ENCODE measurements around the gene SLFN14.
"Not testable (repeated sequence)": the region's sequence is repeated elsewhere in the genome, so short reads cannot be mapped to it uniquely, and the experiment has no call there.

SLFN14 gene

DNA sequence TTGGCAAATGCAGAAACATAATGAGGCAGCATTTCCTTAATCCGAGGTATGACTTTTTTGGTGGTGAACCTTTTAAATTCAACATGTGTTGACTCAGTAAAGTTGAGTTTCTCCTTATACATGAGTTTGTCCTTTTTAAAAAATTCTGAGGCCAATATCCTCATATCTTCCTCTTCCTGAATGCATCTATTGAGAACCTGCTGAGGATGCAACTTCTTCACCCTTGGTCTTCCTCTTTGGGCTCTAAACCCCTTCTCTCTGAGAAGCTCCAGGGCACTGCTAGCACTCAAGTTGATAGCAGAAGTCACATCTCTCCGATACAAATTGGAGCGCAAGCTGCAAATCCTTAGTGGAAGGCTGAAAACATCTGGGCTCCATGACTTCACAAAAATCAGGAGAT is 3.3 kb downstream of the SLFN14 start:
- no peak for DNase-seq

DNA sequence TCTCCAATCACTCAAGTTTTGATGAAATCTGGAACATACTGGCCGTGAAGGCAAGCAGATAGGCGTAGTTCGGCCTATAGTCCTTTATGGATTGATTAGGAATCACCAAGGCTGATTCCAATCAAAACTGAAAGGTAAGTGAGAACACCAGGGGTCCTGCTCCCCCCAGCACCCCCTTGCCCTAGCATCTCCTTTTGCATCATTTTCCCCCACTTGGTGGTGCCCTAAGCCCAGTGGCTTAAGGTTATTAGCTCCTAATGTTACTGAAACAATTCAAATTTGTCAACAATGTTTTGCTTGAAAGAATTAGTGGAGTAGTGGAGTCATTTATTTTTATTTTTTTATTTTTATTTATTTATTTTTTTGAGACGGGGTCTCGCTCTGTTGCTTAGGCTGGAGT is 4.9 kb downstream of the SLFN14 start:
- DNase-seq = peak; percentile 63

DNA sequence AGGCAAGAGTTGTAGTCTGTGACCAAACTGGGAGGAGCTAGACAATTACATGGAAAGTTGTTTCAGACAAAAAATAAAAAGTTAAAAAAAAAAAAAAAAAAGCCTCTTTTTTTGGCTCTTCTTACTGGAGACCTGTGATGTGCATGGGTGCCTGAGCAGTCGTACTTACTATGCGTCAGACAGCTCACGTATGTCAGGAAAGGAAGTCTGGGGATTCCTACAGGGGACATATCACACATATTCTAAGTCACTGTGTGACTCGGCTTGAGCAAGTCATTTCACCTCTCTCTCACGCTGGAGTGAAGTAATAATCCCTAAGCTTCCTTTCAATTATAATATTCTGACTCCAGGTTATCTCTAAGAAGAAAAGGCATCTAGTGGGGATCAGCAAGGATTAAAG is 6.0 kb downstream of the SLFN14 start:
- DNase-seq = no peak

DNA sequence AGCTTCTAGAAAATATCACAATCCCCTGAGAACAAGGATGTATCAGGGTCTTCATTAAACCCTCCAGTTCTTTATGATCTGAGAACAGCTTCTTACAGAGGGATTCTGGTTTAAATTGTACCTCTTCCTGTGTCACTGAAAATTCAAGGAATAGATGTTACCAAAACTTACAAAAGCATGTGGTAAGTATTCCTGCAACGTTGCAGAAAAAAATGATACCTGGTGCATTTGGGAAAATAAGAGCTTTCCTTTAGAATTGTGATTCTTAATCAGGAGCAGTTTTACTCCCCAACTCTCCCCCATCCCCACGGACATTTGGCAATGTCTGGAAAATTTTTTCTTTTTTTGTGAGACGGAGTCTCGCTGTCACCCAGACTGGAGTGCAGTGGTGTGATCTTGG is 7.3 kb downstream of the SLFN14 start:
- DNase-seq = no peak

DNA sequence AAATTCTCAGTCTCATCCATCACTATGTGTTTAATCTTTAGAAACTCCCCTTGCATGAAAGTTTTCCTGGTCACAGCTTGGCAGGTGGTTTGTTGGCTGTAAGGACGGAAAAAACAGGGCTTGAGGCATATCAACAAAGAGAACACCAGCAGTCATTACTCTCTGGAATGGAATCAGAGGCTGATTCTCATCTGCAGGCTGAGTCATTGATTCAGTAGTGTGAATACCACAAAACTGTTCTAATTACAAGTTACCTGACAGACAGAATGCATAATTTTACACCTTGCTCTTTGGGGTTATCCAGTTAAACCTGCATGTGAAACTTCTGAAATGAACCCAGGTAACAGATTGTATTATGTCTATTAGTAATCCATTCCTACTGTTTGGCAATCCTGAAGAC is 11.6 kb downstream of the SLFN14 start:
- DNase-seq = no peak

DNA sequence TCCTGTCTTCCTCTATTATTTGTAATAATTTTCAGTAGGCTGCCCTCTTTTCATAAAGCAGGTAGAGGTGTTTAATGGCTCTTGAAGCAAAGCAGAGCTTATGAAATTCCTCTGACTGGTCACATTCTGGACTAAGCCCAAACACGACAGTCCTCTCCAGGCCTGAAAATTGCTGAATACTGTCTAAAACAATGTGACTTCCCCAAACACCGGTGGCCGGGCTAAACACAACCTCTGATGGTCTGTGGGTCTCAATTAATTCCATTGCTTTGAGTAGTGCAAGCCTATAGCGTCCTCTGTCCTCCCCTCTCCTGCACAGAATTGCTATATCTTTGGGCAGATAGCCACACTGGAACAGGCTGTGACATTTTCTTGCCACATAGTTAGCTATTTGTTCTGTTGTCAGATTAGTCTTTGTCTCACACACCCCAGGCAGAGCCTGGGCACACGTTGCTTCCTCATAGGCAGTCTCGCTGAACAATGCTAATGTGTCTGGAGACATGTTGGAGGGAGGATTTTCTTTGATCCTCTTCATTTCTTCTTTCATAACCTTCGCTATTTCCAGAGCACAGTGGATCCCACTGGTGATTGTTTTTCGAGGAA is 12.3 kb downstream of the SLFN14 start:
- no peak for DNase-seq

DNA sequence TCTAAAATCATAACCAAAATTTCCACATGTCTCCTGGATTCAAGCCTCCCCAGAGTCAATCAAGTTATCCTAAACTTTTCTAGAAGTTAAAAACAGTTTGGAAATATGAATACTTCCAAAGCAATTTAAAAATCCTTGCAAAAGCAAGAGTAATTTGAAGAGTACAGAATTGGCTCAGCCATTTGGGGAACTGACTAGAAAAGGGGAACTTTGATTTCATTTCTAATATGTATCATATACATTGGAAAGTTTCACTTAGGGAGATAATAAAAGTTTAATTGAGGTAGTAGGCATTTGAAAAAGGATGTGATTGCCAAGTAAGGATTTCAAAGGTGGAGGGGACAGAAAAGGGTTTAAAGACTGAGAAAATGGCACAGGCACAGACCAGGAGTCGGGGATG is 14.1 kb downstream of the SLFN14 start:
- DNase-seq = no peak

DNA sequence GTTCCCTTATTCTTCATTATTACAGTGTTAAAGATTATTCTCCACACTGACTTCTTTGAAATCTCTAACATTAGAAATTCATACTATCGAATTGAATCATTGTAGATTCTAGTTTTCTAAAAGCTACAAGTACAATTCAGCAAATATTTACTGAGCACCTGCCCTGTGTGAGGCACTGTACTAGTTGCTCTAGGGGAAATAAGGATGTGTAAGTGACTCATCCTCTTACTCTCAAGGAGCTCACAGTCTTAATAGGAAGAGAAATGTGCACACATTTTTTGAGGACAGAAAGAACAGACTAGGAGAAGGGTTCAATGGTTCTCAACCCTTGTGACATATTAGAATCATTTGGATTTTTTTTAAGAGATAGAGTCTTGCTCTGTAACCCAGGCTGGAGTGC is 15.5 kb downstream of the SLFN14 start:
- no peak for DNase-seq

DNA sequence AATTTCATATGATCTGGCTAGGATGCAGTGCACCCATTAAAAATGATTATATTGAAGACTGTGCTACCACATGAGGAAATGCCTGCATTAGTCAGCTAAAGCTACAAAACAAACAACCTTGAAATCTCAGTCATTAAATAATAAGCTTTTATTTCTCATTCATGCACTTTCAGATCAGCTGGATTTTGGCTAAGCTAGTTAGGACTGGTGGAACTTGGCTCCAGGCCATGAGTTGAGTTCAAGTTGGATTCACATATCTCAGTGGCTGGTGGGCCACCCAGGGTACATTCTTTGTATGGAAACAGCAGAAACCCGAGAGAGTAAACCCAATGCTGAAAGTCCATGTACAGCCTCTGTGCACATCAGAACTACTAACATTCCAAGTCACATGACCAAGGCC is 16.8 kb downstream of the SLFN14 start:
- DNase-seq = no peak

DNA sequence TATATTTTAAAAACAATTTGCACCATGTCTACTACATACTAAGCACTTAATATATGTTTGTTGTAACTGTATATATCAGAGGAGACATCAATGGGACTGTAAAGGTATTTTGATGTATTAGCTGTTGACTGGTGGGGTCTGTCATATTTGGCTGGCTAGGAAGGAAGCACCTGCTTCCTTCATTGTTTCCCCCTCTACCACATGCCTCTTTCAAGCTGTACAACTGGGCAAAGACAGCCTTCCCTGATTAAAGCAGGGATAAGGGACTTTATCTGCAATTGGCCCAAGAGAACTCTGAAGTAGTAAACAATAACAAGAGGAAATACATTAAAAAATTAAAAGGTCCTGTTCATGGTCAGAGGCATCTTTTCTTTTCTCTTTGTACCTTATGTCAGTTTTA is 17.6 kb downstream of the SLFN14 start:
- DNase-seq = no peak

DNA sequence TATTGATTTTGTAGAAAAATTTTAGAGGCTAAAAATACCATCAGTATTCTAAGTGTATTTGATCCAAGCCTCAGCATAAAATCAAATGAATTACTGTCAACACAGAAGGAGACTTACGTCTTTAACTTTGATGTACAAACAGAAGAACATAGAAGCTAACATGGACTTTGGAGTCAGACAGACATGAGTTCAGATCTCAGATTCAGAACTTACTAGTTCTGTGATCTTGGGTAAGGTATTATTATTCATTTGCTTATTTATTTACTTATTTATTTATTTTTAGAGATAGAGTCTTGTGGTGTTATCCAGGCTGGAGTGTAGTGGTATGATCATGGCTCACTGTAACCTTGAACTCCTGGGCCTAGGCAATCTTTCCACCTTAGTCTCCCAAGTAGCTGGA is 19.2 kb downstream of the SLFN14 start:
- DNase-seq = no peak

DNA sequence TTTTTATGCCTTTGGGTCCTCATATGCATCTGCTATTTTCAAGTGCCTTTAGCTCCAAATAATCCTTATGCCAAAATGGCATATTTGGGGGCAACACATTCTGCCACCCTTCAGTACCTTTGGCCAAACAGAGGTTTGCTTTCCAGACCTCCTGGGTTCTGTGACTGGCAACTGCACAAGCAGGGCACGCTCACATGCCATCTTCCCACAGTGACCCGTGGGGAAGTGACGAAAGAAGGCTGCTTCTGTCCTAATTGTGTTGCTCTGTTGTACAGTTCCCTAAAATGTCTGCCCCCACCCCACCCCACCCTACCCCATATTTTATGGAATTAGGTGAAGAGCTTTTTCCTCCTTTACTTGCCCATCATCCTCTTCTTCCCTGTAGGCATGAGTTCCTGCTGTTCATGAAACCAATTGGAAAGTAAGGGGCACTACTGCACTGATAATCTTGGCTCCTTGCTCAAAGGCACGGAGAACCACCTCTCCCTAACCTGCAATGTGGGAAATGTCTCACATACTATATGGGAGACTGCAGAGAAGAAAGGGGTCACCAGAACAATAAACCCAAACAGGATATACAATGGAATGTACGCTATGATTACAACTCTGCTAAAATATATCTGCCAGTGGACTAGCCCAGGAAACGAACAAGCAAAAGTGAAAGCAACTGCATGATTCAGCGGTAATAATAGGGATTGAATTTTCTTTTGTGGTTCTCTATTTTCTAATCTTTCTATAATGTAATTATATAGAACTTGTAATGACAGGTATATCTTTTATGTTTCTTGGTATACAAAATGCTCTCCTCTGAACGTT is 19.8 kb downstream of the SLFN14 start:
- DNase-seq = peak; percentile 76

DNA sequence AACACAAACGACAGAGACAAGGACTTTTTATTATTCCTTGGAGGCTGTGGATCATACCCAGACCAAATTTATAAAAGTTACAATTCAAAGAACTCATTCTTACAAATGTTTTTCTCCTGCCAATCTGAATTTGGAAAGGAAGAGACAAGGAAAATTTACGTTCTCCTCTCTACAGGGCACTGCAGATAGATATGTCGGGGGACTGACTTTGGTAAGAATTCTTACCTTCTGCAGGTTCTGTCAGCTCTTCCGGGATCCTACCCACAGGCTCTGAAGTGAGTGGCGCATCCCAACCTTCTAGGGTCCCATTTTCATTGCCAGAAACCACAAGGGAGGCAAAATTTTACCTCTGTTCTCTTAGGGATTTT is 21.0 kb downstream of the SLFN14 start:
- DNase-seq = no peak

DNA sequence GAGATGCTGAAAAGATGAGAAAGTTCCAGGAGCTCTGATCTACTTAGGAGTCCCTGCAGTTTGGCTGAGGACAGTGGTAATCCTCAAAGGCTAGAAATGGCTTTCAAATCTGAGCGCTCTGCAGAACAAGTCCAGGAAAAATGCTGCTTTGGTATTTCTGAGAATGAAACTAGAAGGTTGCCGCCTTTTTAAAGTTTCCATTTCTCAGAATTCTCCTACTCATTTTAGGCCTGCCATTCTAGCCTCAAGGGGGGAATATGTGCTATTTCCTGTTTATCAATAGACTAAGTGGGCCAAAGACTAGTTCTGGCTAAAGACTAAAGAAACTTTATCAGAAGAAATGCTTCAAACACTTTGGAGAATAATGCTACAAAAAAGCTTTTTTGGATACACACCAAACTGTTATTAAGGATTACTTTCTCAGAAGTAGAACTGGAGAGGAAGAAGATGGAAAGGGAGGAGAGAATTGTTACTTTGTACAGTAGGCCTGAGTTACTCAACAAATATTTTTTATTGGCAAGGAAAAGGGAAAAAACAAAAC is 22.9 kb downstream of the SLFN14 start, which contains the start of gene SLFN12L:
SLFN12L (minus strand) TSS at position 78 of the 541 bp plus-strand sequence. CDS start 15,314 bp downstream, outside the sequence.
- DNase-seq = peak; percentile 61

DNA sequence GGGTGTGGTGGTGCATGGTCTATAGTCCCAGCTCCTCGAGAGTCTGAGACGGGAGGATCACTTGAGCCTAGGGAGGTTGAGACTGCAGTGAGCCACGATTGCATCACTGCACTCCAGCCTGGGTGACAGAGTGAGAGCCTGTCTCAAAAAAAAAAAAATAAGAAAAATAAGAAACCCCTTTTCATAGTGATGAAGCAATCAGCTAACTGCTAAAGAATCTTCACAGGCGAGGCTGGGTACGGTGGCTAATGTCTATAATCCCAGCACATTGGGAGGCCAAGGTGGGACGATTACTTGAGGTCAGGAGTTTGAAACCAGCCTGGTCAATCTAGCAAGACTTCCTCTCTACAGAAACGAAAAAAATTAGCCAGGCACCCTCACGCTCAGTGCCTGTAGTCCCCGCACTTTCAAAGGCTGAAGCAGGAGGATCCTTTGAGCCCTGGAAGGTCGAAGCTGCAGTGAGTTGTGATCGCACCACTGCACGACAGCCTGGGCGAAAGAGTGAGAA is 23.9 kb downstream of the SLFN14 start:
- DNase-seq = no peak

DNA sequence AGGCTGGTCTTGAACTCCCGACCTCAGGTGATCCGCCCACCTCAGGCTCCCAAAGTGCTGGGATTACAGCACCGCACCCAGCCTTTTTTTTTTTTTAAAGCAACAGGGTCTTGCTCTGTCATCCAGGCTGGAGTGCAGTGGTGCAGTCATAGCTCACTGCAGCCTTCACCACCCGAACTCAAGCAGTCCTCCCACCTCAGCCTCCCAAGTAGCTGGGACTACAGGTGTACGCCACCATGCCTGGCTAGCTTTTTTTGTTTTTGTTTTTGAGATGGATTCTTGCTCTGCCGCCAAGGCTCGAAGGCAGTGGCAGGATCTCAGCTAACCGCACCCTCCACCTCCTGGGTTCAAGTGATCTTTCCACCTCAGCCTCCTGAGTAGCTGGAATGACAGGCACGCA is 25.2 kb downstream of the SLFN14 start:
- not testable (repeated sequence) for DNase-seq

DNA sequence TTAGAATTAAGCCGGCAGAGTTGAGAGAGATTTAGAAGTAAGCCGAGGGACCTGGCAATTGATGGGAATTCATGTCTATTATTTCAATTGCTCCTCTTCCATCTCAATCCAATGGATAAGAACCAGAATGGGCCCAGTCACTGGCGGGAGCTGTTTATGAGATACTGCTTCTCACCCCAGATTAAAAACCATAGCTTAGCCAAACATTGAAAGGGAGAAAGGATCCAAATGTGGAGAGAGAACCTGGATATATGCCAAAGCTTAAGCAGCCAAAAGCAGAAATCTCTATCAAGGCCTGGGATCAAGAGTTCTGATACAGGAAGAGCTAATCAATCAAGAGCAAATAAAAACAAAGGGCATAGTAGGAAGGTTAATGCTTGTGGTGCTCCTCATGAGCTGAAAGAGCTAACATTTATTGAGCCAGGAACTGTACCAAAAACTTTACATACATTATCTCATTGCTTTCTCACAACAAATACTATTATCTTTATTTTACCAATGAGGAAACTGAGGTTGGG is 26.0 kb downstream of the SLFN14 start:
- DNase-seq = no peak

DNA sequence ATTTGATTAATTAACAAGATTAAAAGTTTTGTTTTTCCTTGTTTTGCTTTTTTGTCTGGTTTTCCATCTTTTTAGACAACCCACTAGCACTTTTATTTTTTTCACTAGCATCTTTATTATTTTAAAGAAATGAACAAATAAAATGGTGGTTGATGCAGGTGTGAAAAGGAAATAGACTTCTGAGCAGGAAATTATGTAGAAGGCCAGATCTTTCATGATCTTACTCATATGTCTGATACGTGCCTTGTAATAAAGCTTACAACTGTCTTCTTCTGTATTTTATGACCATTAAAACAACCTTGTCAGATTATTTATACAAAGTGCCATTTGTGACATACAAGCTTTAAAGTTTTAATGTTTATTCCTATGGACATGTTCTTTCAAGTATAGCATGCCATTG is 29.5 kb downstream of the SLFN14 start:
- DNase-seq = no peak

DNA sequence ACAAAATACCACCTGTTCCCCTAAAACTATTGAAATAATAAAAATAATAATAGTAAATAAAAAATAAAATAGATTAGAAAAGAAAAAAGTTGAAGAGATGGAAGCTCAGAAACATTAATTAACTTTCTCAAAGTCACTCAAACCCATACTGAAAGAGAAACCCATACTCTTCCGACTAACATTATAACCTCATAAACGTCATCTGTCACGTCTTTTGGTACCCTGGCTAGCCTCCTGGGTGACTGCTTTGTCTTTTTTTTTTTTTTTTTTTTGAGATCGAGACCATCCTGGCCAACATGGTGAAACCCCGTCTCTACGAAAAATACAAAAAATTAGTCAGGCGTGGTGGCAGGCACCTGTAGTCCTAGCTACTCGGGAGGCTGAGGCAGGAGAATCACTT is 30.8 kb downstream of the SLFN14 start:
- no peak for DNase-seq

DNA sequence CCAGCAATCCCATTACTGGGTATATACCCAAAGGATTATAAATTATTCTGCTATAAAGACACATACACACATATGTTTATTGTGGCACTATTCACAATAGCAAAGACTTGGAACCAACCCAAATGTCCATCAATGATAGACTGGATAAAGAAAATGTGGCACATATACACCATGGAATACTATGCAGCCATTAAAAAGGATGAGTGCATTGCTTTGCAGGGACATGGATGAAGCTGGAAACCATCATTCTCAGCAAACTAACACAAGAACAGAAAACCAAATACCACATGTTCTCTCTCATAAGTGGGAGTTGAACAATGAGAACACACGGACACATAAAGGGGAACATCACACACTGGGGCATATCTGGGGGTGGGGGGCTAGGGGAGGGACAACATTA is 31.3 kb downstream of the SLFN14 start:
- DNase-seq = not testable (repeated sequence)

DNA sequence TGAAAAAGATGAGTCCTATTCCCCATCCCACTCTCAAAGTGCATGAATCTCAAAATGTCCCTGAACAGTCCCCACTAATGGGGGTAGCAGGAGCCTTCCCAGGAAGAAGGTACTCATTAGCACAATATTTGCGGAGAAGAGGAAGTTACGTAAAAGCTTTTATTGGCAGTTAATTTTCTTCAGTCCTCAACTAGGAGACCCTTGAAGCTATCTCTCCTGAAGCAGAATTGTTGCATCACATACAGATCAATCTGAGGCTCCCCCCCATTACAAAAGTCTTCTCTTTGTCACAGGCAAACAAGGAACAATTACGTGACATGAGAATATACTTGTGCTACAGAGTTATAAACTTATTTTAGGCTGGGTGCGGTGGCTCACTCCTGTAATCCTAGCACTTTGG is 37.3 kb downstream of the SLFN14 start:
- DNase-seq = no peak

DNA sequence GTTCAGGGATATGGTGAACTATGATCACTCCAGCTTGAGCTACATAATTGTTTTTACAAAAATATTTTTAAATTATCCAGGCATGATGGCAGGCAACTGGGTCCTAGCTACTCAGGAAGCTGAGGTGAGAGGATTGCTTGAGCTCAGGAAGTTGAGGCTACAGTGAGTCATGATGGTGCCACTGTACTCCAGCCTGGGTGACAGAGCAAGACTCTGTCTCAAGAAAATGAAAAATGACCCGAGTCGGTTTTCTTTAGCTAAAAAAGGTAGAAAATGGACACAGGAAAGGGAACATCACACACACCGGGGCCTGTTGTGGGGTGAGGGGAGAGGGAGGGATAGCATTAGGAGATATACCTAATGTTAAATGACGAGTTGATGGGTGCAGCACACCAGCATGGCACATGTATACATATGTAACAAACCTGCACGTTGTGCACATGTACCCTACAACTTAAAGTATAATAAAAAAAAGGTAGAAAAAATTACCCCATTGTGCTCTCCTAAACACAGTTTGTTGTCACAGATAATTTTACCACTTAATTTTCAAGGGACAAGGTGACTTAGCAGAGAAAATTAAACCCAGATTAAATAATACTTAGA is 38.9 kb downstream of the SLFN14 start:
- not testable (repeated sequence) for DNase-seq

DNA sequence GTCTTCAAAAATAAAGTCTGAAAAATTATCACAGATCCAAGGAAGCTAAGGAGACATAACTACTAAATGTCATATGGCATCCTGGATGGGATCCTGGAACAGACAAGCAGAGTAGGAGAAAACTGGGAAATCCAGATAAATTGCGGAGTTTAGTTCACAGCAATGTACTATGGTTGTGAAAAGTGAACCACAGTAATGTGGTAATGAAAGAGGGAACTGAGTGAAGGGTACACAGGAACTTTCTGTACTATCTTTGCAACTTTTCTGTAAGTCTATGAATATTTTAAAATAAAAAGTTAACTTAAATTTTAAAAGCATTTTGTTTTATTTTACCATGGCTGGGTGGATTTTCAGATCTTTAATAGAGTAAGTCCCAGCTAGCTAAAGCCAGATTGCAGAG is 39.5 kb downstream of the SLFN14 start:
- no peak for DNase-seq
